OCI-LY7 (cell line): Measurements from ENCODE around the gene CEP72. TPM values are rescaled to one million over a fixed set of nuclear protein-coding genes. Genes with fewer than 3 reads are reported as not detected.

Source experiments
- BruUV-seq: library from RNA; stranded (reverse); fragments of 400-500 nt; replicated peaks from 2 replicates; lab custom pipeline; 2021; lab: Mats Ljungman, UMichigan
- CTCF ChIA-PET: fragments of 300-600 bp; sonication (Branson Sonifier 250); formaldehyde crosslinking; loops from one replicate; lab custom pipeline; 2022; ENCODE audit warnings: antibody characterized with exemption; ENCODE audit not compliant: unreplicated experiment; lab: Charles Lee
- POLR2A ChIA-PET: fragments of 300-600 bp; sonication (Branson Sonifier 250); formaldehyde crosslinking; loops from one replicate; lab custom pipeline; 2022; ENCODE audit warnings: antibody characterized with exemption; lab: Charles Lee
- DNase-seq: peaks from one replicate; pipeline ENCODE4 v3.0.0-alpha.2; 2015; ENCODE audit warnings: low spot score
- H2AFZ ChIP-seq: fragments of 200-600 bp; sonication (generic), shearing (Covaris generic); 2 replicates; pipeline ENCODE4 v1.6.1; 2014; ENCODE audit warnings: mild to moderate bottlenecking, antibody characterized with exemption, low read length, moderate library complexity
- H3K27ac ChIP-seq: fragments of 200-600 bp; sonication (generic); 2 replicates; pipeline ENCODE4 v1.5.1; 2014; ENCODE audit warnings: mixed run types, low read depth, mild to moderate bottlenecking, moderate library complexity, low read length, inconsistent platforms; ENCODE audit not compliant: poor library complexity, severe bottlenecking
- H3K36me3 ChIP-seq: fragments of 200-600 bp; sonication (generic); 2 replicates; pipeline ENCODE4 v1.6.1; 2014; ENCODE audit warnings: mild to moderate bottlenecking, antibody characterized with exemption, low read length, moderate library complexity, mixed read lengths; ENCODE audit not compliant: insufficient read depth
- H3K4me1 ChIP-seq: fragments of 200-600 bp; sonication (generic); 2 replicates; pipeline ENCODE4 v1.5.1; 2014; ENCODE audit warnings: mild to moderate bottlenecking, low read length; ENCODE audit not compliant: insufficient read depth, poor library complexity, severe bottlenecking
- H3K4me2 ChIP-seq: fragments of 200-600 bp; sonication (generic); 2 replicates; pipeline ENCODE4 v1.6.1; 2014; ENCODE audit warnings: mild to moderate bottlenecking, low read length
- H3K4me3 ChIP-seq: fragments of 200-600 bp; sonication (generic); 2 replicates; pipeline ENCODE4 v1.5.1; 2014; ENCODE audit warnings: mild to moderate bottlenecking, low read depth, low read length; ENCODE audit not compliant: poor library complexity, severe bottlenecking
- H3K79me2 ChIP-seq: fragments of 200-600 bp; sonication (generic); 2 replicates; pipeline ENCODE4 v1.6.1; 2016; ENCODE audit warnings: low read depth, mild to moderate bottlenecking, low read length, moderate library complexity, mixed read lengths; ENCODE audit not compliant: insufficient read depth
- H3K9me2 ChIP-seq: fragments of 200-600 bp; sonication (generic); 2 replicates; pipeline ENCODE4 v1.6.1; 2016; ENCODE audit warnings: mild to moderate bottlenecking, low read length, mixed read lengths; ENCODE audit not compliant: insufficient read depth
- H3K9me3 ChIP-seq: fragments of 200-600 bp; sonication (generic); 2 replicates; pipeline ENCODE4 v1.6.1; 2014; ENCODE audit warnings: mild to moderate bottlenecking, mixed run types, low read length, mixed read lengths
- H4K20me1 ChIP-seq: fragments of 200-600 bp; sonication (generic); 2 replicates; pipeline ENCODE4 v1.6.1; 2014; ENCODE audit warnings: mild to moderate bottlenecking, antibody characterized with exemption, low read length, moderate library complexity, mixed read lengths; ENCODE audit not compliant: insufficient read depth
- EZH2phosphoT487 ChIP-seq: fragments of 200-600 bp; sonication (generic); IDR thresholded peaks from 2 replicates; pipeline ENCODE4 v1.6.1; 2018; ENCODE audit warnings: low read depth, borderline replicate concordance, mild to moderate bottlenecking, mixed run types, antibody characterized with exemption, low read length, moderate library complexity, mixed read lengths
- intact Hi-C: fragments of 100-400 bp; cut with micrococcal nuclease; formaldehyde crosslinking; loops from one replicate; pipeline ENCODE4 v1.10.0; 2022; ENCODE audit not compliant: unreplicated experiment
- total RNA-seq, 2 experiments: library from RNA; depleted of rRNA in 1 of 2; stranded (reverse); fragments of >200 nt in 1 of 2; shearing (Covaris generic) in 1 of 2; gene quantifications; 2 replicates each; pipeline ENCODE4 v1.2.3, GENCODE V29; 2014 to 2022
- TF ChIP-seq, protein P1 (sequence below): fragments of 200-600 bp; sonication (generic); conservative IDR thresholded peaks from 2 replicates; pipeline ENCODE4 v1.5.1; 2014; ENCODE audit warnings: mild to moderate bottlenecking, antibody characterized with exemption, low read length, moderate library complexity, mixed read lengths

The CEP72 gene
- total RNA-seq, 2 experiments from 2014 or later: 26.9 to 42.7 TPM

DNA sequence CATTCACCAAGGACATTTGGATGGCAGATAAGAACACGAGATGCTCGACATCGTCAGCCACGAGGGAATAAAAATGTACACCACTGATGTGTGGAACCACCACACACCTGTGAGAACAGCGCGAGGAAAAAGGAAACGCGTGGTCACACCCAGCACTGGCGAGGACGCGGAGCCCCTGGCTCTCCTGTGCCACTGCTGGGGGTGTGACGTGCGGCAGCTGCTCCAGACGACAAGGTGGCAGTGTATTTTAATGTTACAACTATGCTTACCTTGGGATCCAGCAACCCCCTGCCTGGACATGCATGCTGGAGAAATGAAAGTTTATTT lies 13.6 kb upstream of the CEP72 start:
- no peaks in the 10 kb centered on the region for H3K9me2 ChIP-seq

DNA sequence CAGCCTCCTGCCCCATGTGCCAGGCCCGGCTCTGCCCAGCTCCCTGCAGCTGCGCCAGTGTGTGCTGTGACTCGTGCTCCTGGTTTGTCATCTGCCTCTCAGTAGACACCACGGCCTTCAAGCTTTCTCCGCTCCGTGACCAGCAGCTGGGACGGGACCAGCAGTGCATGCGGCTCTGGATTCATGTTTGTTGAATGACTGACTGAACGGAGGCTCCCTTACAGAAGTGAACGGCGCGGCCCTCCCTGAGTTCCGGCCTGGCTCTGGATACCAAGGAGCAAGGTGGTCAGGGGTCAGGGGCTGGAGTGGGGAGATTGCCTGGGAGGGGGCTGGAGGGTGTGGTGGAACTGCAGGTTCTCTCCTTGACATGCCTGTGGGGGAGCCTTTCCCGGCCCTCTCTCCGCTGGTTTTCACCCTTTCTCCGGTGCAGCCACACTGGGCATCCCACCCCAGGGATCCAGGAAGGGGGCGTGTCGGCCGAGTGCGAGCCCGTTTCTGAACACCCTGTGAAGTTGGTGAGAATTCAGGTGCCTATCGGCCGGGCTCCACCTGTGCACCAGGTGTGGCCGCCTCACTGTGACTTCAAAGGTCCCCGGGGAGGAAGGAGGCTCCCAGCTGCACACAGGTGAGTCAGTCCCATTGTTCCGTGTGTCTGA lies 11.1 kb upstream of the CEP72 start:
- H3K36me3 ChIP-seq: no peaks in the 10 kb centered on the region
- H3K4me2 ChIP-seq: no peak overlapping the region
- no peak for DNase-seq
- no peak overlapping the region for H3K27ac ChIP-seq
- BruUV-seq: no TSS peak
- POLR2A ChIA-PET: no interaction called here
- no peak overlapping the region for H3K4me3 ChIP-seq
- intact Hi-C loops: no loop called here
- H3K9me3 ChIP-seq: no peaks in the 10 kb centered on the region
- no peak for TF ChIP-seq EZH2phosphoT487
- TF ChIP-seq, protein P1, sequence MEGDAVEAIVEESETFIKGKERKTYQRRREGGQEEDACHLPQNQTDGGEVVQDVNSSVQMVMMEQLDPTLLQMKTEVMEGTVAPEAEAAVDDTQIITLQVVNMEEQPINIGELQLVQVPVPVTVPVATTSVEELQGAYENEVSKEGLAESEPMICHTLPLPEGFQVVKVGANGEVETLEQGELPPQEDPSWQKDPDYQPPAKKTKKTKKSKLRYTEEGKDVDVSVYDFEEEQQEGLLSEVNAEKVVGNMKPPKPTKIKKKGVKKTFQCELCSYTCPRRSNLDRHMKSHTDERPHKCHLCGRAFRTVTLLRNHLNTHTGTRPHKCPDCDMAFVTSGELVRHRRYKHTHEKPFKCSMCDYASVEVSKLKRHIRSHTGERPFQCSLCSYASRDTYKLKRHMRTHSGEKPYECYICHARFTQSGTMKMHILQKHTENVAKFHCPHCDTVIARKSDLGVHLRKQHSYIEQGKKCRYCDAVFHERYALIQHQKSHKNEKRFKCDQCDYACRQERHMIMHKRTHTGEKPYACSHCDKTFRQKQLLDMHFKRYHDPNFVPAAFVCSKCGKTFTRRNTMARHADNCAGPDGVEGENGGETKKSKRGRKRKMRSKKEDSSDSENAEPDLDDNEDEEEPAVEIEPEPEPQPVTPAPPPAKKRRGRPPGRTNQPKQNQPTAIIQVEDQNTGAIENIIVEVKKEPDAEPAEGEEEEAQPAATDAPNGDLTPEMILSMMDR: no peak
- CTCF ChIA-PET: no interaction called here
- H3K4me1 ChIP-seq: no peaks in the 10 kb centered on the region
- no peaks in the 10 kb centered on the region for H3K79me2 ChIP-seq
- no peaks in the 10 kb centered on the region for H3K9me2 ChIP-seq
- no peak overlapping the region for H2AFZ ChIP-seq
- no peaks in the 10 kb centered on the region for H4K20me1 ChIP-seq

More for the DNA sequence above, 13.6 kb upstream of the CEP72 start:
- Histone ChIP-seq H3K36me3 (no peaks in the 10 kb centered on the region), H2AFZ (no peak overlapping the region), H3K4me2 (no peak overlapping the region), H3K4me3 (no peak overlapping the region), H3K79me2 (no peaks in the 10 kb centered on the region), H3K4me1 (no peaks in the 10 kb centered on the region), H4K20me1 (no peaks in the 10 kb centered on the region), H3K27ac (no peak overlapping the region), H3K9me3 (no peaks in the 10 kb centered on the region)
- ChIA-PET POLR2A (no interaction called here), CTCF (no interaction called here)
- TF ChIP-seq, protein P1: no peak
- no peak for TF ChIP-seq EZH2phosphoT487
- BruUV-seq: no TSS peak
- DNase-seq: no peak
- intact Hi-C loops: no loop called here

DNA sequence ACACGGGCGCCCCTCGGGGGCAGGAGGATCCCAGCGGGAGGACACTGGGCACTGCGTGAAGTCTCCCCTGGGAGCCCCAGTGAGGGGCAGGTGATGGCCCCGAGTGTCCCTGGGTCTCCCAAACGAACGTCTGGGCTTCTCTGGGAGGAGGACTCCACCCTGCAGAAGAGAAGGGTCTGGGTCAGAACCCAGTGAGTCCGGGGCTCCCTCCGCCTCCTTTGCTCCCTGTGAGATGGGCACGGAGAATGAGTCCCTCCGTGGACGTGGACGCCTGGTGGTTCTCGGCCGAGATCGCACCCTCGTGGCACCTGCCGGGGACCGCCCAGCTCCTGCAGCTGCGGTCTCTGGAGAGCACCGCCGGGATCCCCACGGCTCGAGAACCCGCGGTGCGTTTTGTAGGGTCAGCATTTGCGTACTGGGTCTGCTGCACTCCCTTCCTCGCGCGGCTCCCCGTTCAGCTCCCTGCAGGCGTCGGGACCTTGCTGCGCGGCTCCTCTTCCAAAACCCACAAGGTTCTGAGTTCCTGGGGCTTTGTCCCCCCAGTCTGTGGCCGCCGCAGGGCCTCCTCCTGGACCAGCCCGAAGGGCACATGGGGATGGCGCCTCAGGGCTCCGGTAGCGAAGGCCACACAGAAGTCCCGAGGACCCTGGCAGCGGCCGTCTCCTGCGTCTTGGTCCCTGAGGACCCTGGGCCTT lies 10.2 kb upstream of the CEP72 start:
- Histone ChIP-seq H3K27ac (no peak overlapping the region), H3K9me3 (no peaks in the 10 kb centered on the region), H3K9me2 (no peaks in the 10 kb centered on the region), H4K20me1 (no peaks in the 10 kb centered on the region), H3K36me3 (no peaks in the 10 kb centered on the region), H2AFZ (no peak overlapping the region), H3K4me2 (no peak overlapping the region), H3K79me2 (no peaks in the 10 kb centered on the region), H3K4me3 (no peak overlapping the region), H3K4me1 (no peaks in the 10 kb centered on the region)
- DNase-seq: no peak
- no peak for TF ChIP-seq EZH2phosphoT487
- TF ChIP-seq, protein P1: no peak
- ChIA-PET CTCF (no interaction called here), POLR2A (no interaction called here)
- BruUV-seq: no TSS peak
- intact Hi-C loops: no loop called here
